PFSK-1 (cell line): ENCODE results near the gene SYT3.

Experiments
- FOXP2 ChIP-seq: optimal IDR thresholded peaks from 2 replicates; pipeline ENCODE3; 2011; ENCODE audit warnings: borderline replicate concordance, control low read depth, inconsistent platforms; ENCODE audit not compliant: insufficient read depth; ENCODE audit errors: extremely low read length, extremely low read depth
- SIN3A ChIP-seq: IDR thresholded peaks from 2 replicates; pipeline ENCODE4 v1.6.1; 2012; ENCODE audit warnings: mild to moderate bottlenecking, low read length, moderate library complexity, borderline replicate concordance; ENCODE audit not compliant: insufficient read depth
- TAF1 ChIP-seq: IDR thresholded peaks from 2 replicates; pipeline ENCODE4 v1.6.1; 2012; ENCODE audit warnings: low read length, control low read depth, borderline replicate concordance; ENCODE audit not compliant: insufficient read depth
- TF ChIP-seq, protein P1 (sequence below), 2 experiments: IDR thresholded peaks; 2 replicates each; pipeline versions ENCODE4 v1.6.1 to v1.8.0; 2011 to 2012; ENCODE audit warnings: low read depth in 2 of 2, low read length in 2 of 2, control low read depth in 1 of 2, inconsistent platforms in 1 of 2, mild to moderate bottlenecking in 1 of 2, moderate library complexity in 1 of 2; ENCODE audit not compliant: insufficient read depth in 1 of 2

DNA sequence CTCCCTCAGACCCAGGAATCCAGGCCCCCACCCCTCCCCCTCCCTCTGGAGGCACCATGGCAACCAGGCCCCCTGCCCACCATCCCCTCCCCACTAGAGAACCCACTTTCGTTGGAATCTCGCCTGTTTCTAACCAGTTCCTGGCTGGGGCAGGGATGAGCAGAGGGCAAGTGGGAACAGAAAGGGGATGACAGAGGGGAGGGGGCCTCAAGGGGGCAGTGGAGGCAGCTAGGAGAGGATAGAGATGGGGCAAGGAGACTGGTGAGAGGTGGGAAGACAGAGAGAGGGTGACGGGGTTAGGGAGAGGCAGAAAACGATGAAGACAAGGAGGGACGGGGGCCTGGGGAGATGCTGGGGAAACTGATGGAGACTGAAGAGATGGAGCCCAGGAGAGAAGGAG, 9.0 kb upstream of the SYT3 start:
- no peak for TF ChIP-seq SIN3A
- TF ChIP-seq FOXP2: no peak
- no peak for TF ChIP-seq TAF1
- TF ChIP-seq, protein P1, sequence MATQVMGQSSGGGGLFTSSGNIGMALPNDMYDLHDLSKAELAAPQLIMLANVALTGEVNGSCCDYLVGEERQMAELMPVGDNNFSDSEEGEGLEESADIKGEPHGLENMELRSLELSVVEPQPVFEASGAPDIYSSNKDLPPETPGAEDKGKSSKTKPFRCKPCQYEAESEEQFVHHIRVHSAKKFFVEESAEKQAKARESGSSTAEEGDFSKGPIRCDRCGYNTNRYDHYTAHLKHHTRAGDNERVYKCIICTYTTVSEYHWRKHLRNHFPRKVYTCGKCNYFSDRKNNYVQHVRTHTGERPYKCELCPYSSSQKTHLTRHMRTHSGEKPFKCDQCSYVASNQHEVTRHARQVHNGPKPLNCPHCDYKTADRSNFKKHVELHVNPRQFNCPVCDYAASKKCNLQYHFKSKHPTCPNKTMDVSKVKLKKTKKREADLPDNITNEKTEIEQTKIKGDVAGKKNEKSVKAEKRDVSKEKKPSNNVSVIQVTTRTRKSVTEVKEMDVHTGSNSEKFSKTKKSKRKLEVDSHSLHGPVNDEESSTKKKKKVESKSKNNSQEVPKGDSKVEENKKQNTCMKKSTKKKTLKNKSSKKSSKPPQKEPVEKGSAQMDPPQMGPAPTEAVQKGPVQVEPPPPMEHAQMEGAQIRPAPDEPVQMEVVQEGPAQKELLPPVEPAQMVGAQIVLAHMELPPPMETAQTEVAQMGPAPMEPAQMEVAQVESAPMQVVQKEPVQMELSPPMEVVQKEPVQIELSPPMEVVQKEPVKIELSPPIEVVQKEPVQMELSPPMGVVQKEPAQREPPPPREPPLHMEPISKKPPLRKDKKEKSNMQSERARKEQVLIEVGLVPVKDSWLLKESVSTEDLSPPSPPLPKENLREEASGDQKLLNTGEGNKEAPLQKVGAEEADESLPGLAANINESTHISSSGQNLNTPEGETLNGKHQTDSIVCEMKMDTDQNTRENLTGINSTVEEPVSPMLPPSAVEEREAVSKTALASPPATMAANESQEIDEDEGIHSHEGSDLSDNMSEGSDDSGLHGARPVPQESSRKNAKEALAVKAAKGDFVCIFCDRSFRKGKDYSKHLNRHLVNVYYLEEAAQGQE (IDR thresholded peaks at IDR 0.05; ENCODE audit: insufficient read depth in 1 of 2, low read depth in 2 of 2, low read length in 2 of 2): no peak
